ENCODE measurements around the gene TNK2. TPM values are rescaled to one million over a fixed set of nuclear protein-coding genes. Genes with fewer than 3 reads are reported as not detected.

Gene TNK2
- total RNA-seq, 1 donor from 2014 or later, result 39.1 TPM

DNA sequence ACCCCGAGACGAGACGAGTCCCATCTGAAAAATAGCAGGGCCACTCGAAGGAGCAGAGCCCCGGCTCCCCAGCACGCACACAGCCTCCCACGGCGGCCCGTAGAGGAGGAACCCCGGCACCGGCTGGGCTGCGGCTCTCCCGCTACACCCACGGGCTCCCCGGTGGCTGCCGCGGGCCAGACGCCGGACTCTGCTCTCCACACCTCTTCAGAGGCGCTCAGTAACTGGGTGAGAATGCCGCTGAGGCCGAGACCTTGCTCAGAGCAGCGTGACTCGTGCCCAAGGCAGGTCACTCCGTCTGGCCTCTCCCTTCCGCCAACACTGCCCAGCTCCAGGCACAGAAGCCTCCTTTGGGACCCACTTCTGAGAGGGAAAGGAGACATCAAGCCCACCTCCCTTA is 34.4 kb downstream of the TNK2 start:
- no peak overlapping the region for H3K4me3 ChIP-seq (ENCODE audit: insufficient read depth, low read depth, low read length)
- H3K36me3 ChIP-seq (ENCODE audit: insufficient read depth, low read length), result no peaks in the 10 kb centered on the region
- peaks cover 9% of the 10 kb centered on the region for H3K4me1 Mint-ChIP-seq (ENCODE audit: low read depth, unreplicated experiment)
- H3K9me3 Mint-ChIP-seq (ENCODE audit: unreplicated experiment), result no peaks in the 10 kb centered on the region
- peaks cover 7% of the 10 kb centered on the region for H3K79me2 ChIP-seq (ENCODE audit: insufficient read depth, low read length)
- no peaks in the 10 kb centered on the region for H3K27me3 Mint-ChIP-seq (ENCODE audit: low read depth, unreplicated experiment)
- peak overlapping the region; percentile 38 for H3K4me2 ChIP-seq (ENCODE audit: low read length)
- no peaks in the 10 kb centered on the region for H3K27me3 ChIP-seq (ENCODE audit: insufficient read depth, low read length)
- no peak for FAIRE-seq
- H3K36me3 Mint-ChIP-seq (ENCODE audit: low read depth, unreplicated experiment), result peaks cover 13% of the 10 kb centered on the region
- no peak overlapping the region for H3K27ac ChIP-seq (ENCODE audit: low read depth, low read length)
- H3K9ac ChIP-seq (ENCODE audit: low read length), result no peak overlapping the region
- DNase-seq (ENCODE audit: low read depth), result no peak
- H3K27ac Mint-ChIP-seq (ENCODE audit: unreplicated experiment), result peak overlapping the region; percentile 62
- H4K20me1 ChIP-seq (ENCODE audit: insufficient read depth, low read length), result peaks cover 15% of the 10 kb centered on the region
- H3K4me3 Mint-ChIP-seq (ENCODE audit: unreplicated experiment), result peak overlapping the region; percentile 34
- H3K4me1 ChIP-seq (ENCODE audit: insufficient read depth, low read length), result peaks cover 5% of the 10 kb centered on the region
- no peak overlapping the region for H2AFZ ChIP-seq (ENCODE audit: low read depth, low read length)
- TF ChIP-seq EZH2 (IDR thresholded peaks at IDR 0.05; ENCODE audit: insufficient read depth, low read length), result no peak
- TF ChIP-seq, protein P1, sequence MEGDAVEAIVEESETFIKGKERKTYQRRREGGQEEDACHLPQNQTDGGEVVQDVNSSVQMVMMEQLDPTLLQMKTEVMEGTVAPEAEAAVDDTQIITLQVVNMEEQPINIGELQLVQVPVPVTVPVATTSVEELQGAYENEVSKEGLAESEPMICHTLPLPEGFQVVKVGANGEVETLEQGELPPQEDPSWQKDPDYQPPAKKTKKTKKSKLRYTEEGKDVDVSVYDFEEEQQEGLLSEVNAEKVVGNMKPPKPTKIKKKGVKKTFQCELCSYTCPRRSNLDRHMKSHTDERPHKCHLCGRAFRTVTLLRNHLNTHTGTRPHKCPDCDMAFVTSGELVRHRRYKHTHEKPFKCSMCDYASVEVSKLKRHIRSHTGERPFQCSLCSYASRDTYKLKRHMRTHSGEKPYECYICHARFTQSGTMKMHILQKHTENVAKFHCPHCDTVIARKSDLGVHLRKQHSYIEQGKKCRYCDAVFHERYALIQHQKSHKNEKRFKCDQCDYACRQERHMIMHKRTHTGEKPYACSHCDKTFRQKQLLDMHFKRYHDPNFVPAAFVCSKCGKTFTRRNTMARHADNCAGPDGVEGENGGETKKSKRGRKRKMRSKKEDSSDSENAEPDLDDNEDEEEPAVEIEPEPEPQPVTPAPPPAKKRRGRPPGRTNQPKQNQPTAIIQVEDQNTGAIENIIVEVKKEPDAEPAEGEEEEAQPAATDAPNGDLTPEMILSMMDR (IDR thresholded peaks at IDR 0.05; ENCODE audit: insufficient read depth, low read depth, low read length), result no peak
- no peaks in the 10 kb centered on the region for H3K9me3 ChIP-seq (ENCODE audit: insufficient read depth, low read depth, low read length)

DNA sequence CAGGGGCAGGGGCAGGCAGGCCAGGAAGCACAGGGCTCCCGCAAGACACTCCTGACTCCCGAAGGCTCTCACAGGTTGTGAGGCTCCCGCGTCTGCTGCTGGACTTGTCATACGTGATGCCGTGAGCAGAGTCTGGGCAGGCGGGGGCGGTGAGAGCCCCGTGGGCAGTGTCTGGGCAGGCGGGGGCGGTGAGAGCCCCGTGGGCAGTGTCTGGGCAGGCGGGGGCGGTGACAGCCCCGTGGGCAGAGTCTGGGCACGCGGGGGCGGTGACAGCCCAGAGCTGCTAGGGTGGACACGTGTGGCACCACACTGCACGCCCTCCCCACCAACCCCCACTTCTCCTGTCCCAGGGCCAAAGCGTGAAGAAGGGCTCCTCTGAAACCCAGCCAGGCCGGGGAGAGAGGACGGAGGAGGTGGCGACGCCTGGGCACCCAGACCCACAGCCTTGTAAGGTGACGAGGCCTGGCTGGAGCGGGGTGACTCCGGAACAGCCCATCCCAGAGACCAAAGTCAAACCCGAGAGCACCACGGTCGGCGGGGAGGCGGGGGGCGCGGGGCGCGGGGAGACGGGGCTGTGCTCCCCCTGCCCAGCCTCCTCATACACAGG is 35.0 kb downstream of the TNK2 start:
- Mint-ChIP-seq H3K4me1 (ENCODE audit: low read depth, unreplicated experiment) (peaks cover 9% of the 10 kb centered on the region), H3K4me3 (ENCODE audit: unreplicated experiment) (no peak overlapping the region), H3K36me3 (ENCODE audit: low read depth, unreplicated experiment) (peaks cover 13% of the 10 kb centered on the region), H3K9me3 (ENCODE audit: unreplicated experiment) (no peaks in the 10 kb centered on the region), H3K27ac (ENCODE audit: unreplicated experiment) (no peak overlapping the region), H3K27me3 (ENCODE audit: low read depth, unreplicated experiment) (no peaks in the 10 kb centered on the region)
- TF ChIP-seq, protein P1 (IDR thresholded peaks at IDR 0.05; ENCODE audit: insufficient read depth, low read depth, low read length), result no peak
- no peak for TF ChIP-seq EZH2 (IDR thresholded peaks at IDR 0.05; ENCODE audit: insufficient read depth, low read length)
- Histone ChIP-seq H3K9ac (ENCODE audit: low read length) (no peak overlapping the region), H3K36me3 (ENCODE audit: insufficient read depth, low read length) (no peaks in the 10 kb centered on the region), H3K4me2 (ENCODE audit: low read length) (peak overlapping the region; percentile 38), H3K4me1 (ENCODE audit: insufficient read depth, low read length) (peaks cover 5% of the 10 kb centered on the region), H3K79me2 (ENCODE audit: insufficient read depth, low read length) (peaks cover 7% of the 10 kb centered on the region), H3K27me3 (ENCODE audit: insufficient read depth, low read length) (no peaks in the 10 kb centered on the region), H3K27ac (ENCODE audit: low read depth, low read length) (no peak overlapping the region), H3K4me3 (ENCODE audit: insufficient read depth, low read depth, low read length) (no peak overlapping the region), H4K20me1 (ENCODE audit: insufficient read depth, low read length) (peaks cover 14% of the 10 kb centered on the region), H3K9me3 (ENCODE audit: insufficient read depth, low read depth, low read length) (no peaks in the 10 kb centered on the region), H2AFZ (ENCODE audit: low read depth, low read length) (no peak overlapping the region)
- no peak for FAIRE-seq
- DNase-seq (ENCODE audit: low read depth), result no peak

DNA sequence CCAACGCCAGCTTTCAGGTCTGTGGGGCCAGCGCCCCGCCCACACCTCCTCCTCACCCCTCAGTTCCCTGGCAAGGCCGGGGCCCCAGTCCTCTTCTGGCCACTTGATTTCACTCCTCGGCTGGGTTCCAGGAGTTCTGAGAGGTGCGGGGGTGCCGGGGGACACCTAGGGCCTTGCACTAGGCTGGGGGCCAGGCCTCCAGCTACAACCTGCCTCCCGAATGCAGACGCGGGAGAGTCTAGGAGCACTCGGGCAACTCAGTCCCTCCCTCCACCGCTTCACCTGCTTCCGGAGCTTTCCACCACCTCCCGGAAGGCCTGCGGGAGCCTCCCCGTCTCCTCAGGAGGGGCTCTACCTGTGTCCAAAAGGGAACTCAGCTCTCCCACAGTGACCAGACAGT is 35.6 kb downstream of the TNK2 start:
- peaks cover 14% of the 10 kb centered on the region for H4K20me1 ChIP-seq (ENCODE audit: insufficient read depth, low read length)
- H2AFZ ChIP-seq (ENCODE audit: low read depth, low read length), result no peak overlapping the region
- no peak overlapping the region for H3K9ac ChIP-seq (ENCODE audit: low read length)
- peaks cover 7% of the 10 kb centered on the region for H3K79me2 ChIP-seq (ENCODE audit: insufficient read depth, low read length)
- DNase-seq (ENCODE audit: low read depth) (no peak), FAIRE-seq (no peak)
- Mint-ChIP-seq H3K36me3 (ENCODE audit: low read depth, unreplicated experiment) (peaks cover 13% of the 10 kb centered on the region), H3K9me3 (ENCODE audit: unreplicated experiment) (no peaks in the 10 kb centered on the region), H3K27ac (ENCODE audit: unreplicated experiment) (no peak overlapping the region), H3K27me3 (ENCODE audit: low read depth, unreplicated experiment) (no peaks in the 10 kb centered on the region), H3K4me1 (ENCODE audit: low read depth, unreplicated experiment) (peaks cover 9% of the 10 kb centered on the region), H3K4me3 (ENCODE audit: unreplicated experiment) (no peak overlapping the region)
- no peak for TF ChIP-seq EZH2 (IDR thresholded peaks at IDR 0.05; ENCODE audit: insufficient read depth, low read length)
- TF ChIP-seq, protein P1 (IDR thresholded peaks at IDR 0.05; ENCODE audit: insufficient read depth, low read depth, low read length), result no peak
- H3K4me3 ChIP-seq (ENCODE audit: insufficient read depth, low read depth, low read length), result no peak overlapping the region
- H3K27ac ChIP-seq (ENCODE audit: low read depth, low read length), result no peak overlapping the region
- no peaks in the 10 kb centered on the region for H3K27me3 ChIP-seq (ENCODE audit: insufficient read depth, low read length)
- peaks cover 5% of the 10 kb centered on the region for H3K4me1 ChIP-seq (ENCODE audit: insufficient read depth, low read length)
- no peaks in the 10 kb centered on the region for H3K9me3 ChIP-seq (ENCODE audit: insufficient read depth, low read depth, low read length)
- H3K4me2 ChIP-seq (ENCODE audit: low read length), result no peak overlapping the region
- no peaks in the 10 kb centered on the region for H3K36me3 ChIP-seq (ENCODE audit: insufficient read depth, low read length)
